GM21528 (cell line): Measurements from ENCODE around the gene TAOK2.
"Not testable (repeated sequence)": the region's sequence is repeated elsewhere in the genome, so short reads cannot be mapped to it uniquely, and the experiment has no call there.

Experiments
- ATAC-seq: cut with Tn5 transposase; IDR thresholded peaks from one replicate; pipeline ENCODE4 v1.9.1; 2021; ENCODE audit warnings: mild to moderate bottlenecking, moderate library complexity; ENCODE audit not compliant: unreplicated experiment, low FRiP score

Gene TAOK2

DNA sequence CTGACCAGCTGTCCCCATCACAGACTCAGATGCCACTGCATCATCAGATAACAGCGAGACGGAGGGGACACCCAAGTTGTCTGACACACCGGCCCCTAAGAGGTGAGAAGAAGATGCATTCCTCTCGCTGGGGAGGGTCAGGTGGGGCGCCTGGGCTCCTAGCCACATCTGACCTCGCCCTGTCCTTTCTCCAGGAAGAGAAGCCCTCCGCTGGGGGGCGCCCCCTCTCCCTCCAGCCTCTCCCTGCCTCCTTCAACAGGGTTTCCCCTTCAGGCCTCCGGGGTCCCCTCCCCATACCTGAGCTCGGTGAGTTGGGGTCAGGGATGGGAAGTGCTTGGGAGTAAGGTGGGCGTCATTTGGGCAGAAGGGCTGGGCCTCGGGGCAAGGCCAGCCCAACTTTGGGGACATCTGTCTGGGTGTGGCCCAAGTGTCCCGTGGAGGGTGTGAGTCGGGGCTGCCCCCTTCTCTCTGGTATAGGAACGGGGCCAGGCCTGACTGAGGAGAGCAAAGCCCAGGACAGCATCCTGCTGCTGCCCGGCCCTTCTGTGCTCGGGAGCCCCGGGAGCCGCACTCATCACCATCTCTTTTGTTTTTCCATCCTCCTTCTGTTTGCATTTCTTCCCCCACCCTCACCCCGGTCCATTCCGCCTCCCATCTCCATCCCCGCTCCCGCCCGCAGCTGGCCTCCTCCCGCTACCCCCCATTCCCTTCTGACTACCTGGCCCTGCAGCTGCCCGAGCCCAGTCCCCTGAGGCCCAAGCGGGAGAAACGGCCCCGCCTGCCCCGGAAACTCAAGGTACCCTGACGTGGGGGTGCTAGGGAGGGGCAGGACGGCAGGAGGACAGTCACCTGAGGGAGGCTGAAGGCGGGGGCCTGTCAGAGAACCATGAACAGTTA lies 27.3 kb downstream of the TAOK2 start:
- no peak for ATAC-seq

- ATAC-seq, result no peak
Measured at GRCh38 chr16:30002614-30003346, 29.1 kb downstream of the TAOK2 start.

GRCh38 chr16:30003670-30004423 lies 30.2 kb downstream of the TAOK2 start:
- ATAC-seq, result no peak

DNA sequence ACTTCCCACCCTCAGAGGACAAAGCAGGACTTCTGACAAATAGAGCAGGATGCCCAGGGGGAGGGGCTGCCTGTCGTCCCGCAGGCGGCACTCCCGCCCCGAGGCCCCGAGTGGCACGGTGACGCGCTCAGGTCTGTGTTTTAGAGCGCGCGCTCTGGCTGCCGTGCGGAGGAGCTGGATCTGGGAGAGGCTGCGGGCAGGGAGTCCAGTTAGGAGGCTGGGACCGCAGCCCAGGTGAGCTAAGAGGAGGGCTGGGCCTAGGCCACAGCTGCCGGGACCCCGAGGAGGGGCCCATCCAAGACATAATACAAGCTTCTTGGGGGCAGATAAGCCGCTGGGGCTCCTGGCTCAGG lies 30.7 kb downstream of the TAOK2 start:
- ATAC-seq, result no peak

DNA sequence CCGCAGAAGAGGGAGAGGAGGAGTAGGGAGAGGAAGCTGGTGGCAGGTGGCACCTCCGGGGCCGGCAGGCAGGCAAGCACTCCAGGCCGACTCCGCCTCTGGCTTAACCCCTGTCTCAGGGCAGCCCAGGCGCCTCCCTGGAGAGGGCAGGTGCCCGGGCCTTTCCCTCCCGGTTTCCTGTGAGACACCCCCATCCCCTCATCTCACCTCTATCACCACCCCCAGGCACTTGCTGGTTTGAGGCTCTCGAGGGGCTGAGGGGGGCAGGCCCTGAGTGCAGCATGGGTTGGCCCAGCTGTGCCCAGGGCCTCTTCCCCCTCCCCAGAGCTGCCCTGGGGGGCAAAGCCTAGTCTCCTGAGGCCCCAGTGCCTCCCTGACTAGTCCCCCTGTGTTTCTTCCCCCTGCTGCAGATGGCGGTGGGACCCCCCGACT lies 31.2 kb downstream of the TAOK2 start:
- ATAC-seq, result no peak

- ATAC-seq, result no peak
Measured at GRCh38 chr16:30005341-30006094, 31.9 kb downstream of the TAOK2 start.

DNA sequence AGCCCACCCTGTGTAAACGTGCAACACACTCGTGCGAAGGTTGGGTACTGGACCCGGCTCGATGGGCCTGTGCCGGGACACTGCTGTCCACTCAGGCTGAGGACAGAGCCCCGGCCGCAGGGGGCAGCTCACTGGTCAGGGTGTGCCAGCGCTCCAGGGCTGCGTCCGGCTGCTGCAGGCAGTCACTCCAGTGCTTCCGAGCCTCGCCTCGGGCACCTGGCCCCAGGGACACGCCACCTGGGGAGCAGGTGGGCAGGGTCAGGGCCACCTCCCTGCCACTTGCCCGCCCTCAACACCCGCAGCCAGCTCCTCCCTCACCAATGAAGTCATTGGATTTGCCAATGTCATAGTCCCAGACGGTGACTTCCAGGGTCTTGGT lies 32.4 kb downstream of the TAOK2 start:
- ATAC-seq, result no peak

DNA sequence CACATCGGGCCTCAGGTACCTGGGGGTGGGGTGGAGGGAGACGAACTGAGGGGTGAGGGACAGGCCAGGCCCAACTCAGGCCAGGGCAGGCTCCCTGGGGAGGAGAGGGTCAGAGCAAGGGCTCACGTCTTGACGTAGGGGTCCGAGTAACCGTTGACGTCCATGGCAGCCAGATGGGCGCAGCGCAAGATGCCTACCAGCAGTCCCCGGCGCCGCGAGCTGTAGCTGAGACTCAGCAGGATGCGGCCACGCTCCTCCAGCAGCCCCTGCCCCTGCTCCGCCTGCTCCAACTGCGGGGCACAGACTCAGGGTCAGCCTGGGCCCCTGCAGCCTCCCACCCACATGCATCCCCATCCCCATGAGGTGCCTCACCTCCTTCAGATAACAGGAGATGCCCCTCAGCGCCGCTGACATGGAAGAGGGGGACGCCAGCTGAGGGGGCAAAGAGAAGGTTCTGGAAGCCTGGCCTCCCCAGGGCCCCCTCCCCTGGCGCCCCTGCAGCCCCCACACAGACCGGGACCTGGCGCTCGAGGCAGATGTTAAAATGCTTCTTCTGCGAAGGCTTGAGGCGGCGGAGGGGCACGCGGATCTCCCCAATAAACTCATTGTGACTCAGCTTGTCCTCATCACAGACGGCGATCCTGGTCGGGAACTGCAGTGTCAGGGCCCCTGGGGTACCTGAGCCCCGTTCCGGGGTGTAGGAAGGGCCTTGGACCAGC lies 33.1 kb downstream of the TAOK2 start:
- ATAC-seq, result no peak

GRCh38 chr16:30007378-30007895 lies 33.8 kb downstream of the TAOK2 start:
- ATAC-seq, result no peak

GRCh38 chr16:30009085-30009862 lies 35.6 kb downstream of the TAOK2 start:
- no peak for ATAC-seq

- ATAC-seq, result no peak
Measured at GRCh38 chr16:30009990-30010843, 36.5 kb downstream of the TAOK2 start.

GRCh38 chr16:30010844-30011713 lies 37.4 kb downstream of the TAOK2 start, which contains the start of gene DOC2A:
TSS of gene DOC2A (minus strand) at chr16:30011027. CDS start at chr16:30010222, 805 bp downstream.
- ATAC-seq, result no peak

DNA sequence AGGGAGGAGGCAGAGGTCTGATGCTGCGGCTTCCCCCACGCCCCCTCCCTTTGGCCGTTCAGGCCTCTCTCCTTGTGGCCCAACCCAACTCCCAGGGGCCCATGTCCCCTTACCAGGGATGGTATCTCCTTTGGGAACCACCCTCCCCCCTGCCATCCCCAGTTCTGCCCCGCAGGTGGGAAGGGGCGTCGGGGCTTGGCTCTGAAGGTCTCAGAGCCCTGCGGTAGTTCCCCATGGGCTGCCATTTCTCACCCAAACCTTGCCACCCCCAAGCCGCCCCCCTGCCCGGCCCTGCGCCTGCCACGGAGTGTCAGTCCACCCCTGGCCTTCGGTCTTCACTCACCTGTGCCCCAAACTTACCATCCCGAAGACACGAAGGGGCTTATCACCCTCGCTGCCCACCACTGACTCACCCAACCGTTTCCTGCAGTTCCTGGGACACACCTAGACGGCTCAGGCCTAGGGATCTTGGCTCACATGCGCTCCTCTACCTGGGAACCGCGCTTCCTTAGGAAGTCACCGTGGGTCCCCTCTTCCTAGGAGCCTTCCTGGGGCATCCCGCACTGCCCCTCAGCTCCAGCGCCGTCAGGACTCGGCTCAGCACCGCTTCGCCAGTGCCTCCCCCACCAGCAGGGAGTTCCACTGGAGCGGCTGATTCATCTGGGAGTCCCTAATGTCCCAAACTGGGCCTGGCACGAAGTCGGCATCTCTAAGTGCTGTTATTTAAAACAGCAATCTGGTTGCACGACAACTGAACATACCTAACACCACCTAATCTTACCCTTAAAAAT lies 38.2 kb downstream of the TAOK2 start:
- no peak for ATAC-seq

GRCh38 chr16:30012598-30012997 lies 38.9 kb downstream of the TAOK2 start:
- ATAC-seq, result not testable (repeated sequence)

DNA sequence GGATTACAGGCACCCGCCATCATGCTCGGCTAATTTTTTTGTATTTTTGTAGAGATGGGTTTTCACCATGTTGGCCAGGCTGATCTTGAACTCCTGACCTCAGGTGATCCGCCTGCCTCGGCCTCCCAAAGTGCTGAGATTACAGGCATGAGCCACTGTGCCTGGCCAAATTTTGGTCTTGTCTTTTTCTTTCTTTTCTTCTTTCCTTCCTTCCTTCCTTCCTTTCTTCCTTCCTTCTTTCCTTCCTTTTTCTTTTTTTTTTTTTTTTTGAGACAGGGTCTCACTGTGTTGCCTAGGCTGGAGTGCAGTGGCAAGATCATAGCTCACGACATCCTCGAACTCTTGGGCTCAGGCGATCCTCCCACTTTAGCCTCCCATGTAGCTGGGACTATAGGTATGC lies 41.8 kb downstream of the TAOK2 start:
- not testable (repeated sequence) for ATAC-seq
